Stimulated activated naive CD4-positive, alpha-beta T cell treated with Interleukin-2 at 50 U/mL for 16 hours (primary cell): Measurements from ENCODE around the gene CAST.
"Not testable (repeated sequence)": the region's sequence is repeated elsewhere in the genome, so short reads cannot be mapped to it uniquely, and the experiment has no call there.

ENCODE experiments used
- DNase-seq: peaks from one replicate; lab custom pipeline; 2025; lab: John Stamatoyannopoulos, UW

Gene CAST

GRCh38 chr5:96714951-96715451 is 52.8 kb downstream of the CAST start:
- DNase-seq = peak; percentile 6

GRCh38 chr5:96716007-96716406 is 53.8 kb downstream of the CAST start:
- no peak for DNase-seq

GRCh38 chr5:96716716-96717115 is 54.5 kb downstream of the CAST start:
- no peak for DNase-seq

- DNase-seq = no peak
Observed at GRCh38 chr5:96717874-96718273, 55.7 kb downstream of the CAST start.

GRCh38 chr5:96718635-96719077 is 56.5 kb downstream of the CAST start:
- DNase-seq = no peak

GRCh38 chr5:96720408-96720807 is 58.2 kb downstream of the CAST start:
- no peak for DNase-seq

- DNase-seq = no peak
Observed at GRCh38 chr5:96721351-96721977, 59.3 kb downstream of the CAST start.

- no peak for DNase-seq
Observed at GRCh38 chr5:96725257-96725656, 63.1 kb downstream of the CAST start.

- DNase-seq = no peak
Observed at GRCh38 chr5:96726802-96727201, 64.6 kb downstream of the CAST start.

- no peak for DNase-seq
Observed at GRCh38 chr5:96729156-96729555, 67.0 kb downstream of the CAST start.

GRCh38 chr5:96730586-96730985 is 68.4 kb downstream of the CAST start:
- DNase-seq = no peak

GRCh38 chr5:96733771-96734500 is 71.8 kb downstream of the CAST start:
- no peak for DNase-seq

- no peak for DNase-seq
Observed at GRCh38 chr5:96734871-96735325, 72.7 kb downstream of the CAST start.

GRCh38 chr5:96736937-96737336 is 74.8 kb downstream of the CAST start:
- DNase-seq = no peak

GRCh38 chr5:96741106-96741505 is 78.9 kb downstream of the CAST start:
- DNase-seq = no peak

- DNase-seq = no peak
Observed at GRCh38 chr5:96741891-96742309, 79.7 kb downstream of the CAST start.

GRCh38 chr5:96742538-96742937 is 80.4 kb downstream of the CAST start:
- DNase-seq = no peak

GRCh38 chr5:96743065-96743768 is 81.0 kb downstream of the CAST start:
- DNase-seq = no peak

GRCh38 chr5:96743805-96744204 is 81.6 kb downstream of the CAST start:
- DNase-seq = no peak

GRCh38 chr5:96744218-96744617 is 82.0 kb downstream of the CAST start:
- not testable (repeated sequence) for DNase-seq

GRCh38 chr5:96745025-96745424 is 82.8 kb downstream of the CAST start:
- DNase-seq = no peak

- no peak for DNase-seq
Observed at GRCh38 chr5:96745844-96746531, 83.8 kb downstream of the CAST start.
